Gastroesophageal sphincter (tissue), 3 donors: ENCODE measurements around the gene DCAF7.

ENCODE experiments used
- CTCF ChIP-seq, 4 experiments: fragments of 200-600 bp in 2 of 4; fragments of 450-650 bp in 2 of 4; sonication (generic) in 1 of 4; IDR thresholded peaks; one replicate each; pipeline ENCODE4 v1.5.1; 2017 to 2019; ENCODE audit warnings: antibody characterized with exemption in 4 of 4, mild to moderate bottlenecking in 2 of 4, moderate library complexity in 2 of 4
- POLR2A ChIP-seq, 2 donors: fragments of 450-650 bp; IDR thresholded peaks; one replicate each; pipeline ENCODE4 v1.6.1; 2017; ENCODE audit warnings: antibody characterized with exemption in 2 of 2, mild to moderate bottlenecking in 2 of 2, moderate library complexity in 1 of 2

DNA sequence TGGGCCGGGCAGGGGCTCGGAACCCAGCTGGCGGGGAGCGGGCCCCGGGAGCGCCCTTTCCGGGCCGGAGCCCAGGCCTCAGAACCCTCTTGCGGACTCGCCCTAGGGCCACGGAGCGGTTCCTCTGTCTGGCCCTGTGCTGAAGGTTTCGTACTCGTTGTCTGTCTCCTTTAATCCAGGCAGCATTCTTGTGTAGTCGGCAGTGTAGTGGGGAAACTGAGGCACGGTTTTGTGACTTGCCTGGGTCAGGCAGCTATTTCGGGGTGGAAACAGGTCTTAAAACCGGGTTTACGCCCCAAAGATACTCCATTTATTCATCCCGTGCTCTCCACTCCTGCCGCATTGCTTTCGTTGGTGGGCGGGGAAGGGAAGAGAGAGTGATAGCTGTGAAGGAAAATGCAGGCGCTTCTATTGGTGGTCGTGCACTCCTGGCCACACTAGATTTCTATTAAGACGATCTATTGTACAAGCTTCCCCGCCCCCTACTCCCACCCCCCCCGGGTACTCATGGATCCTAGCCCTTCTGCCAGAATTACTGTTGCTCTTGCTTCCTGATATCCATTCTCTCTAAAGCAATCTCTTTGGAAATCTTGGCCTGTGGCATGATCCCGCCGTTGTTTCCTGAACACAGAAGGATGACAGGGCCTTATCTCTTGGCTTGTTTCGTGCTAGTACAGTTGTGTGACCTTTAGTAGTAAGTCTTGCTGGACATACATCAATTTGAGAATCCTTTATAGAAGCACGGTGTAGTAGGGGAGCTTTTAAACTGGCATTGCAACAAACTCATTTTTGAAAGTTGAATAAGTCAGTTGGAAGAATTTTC, 751 bp downstream of the DCAF7 start:
- no peak for TF ChIP-seq POLR2A (IDR thresholded peaks at IDR 0.05)
- no peak for TF ChIP-seq CTCF (IDR thresholded peaks at IDR 0.05)
